Natural killer cell (primary cell): ENCODE results near the gene SPRY4. TPM values are rescaled to one million over a fixed set of nuclear protein-coding genes. Genes with fewer than 3 reads are reported as not detected.

Source experiments
- ATAC-seq, 3 donors: fragments of 150-1000 bp in 2 of 3; fragments of 200-7000 bp in 1 of 3; cut with Tn5 transposase; 1 replicate in 1 of 3; 2 replicates in 2 of 3; pipeline ENCODE4 v1.10.0; 2021; ENCODE audit warnings: mild to moderate bottlenecking in 2 of 3, moderate library complexity in 2 of 3
- DNase-seq, 2 donors: peaks; one replicate each; pipeline versions ENCODE4 v3.0.0 to v3.0.0-alpha.2; 2013 to 2021; ENCODE audit warnings: mixed read lengths in 1 of 2
- H3K27ac ChIP-seq: one replicate; pipeline ENCODE4 v1.5.1; 2013; ENCODE audit warnings: mild to moderate bottlenecking, low read length
- H3K27me3 ChIP-seq: one replicate; pipeline ENCODE4 v1.6.1; 2013; ENCODE audit warnings: low read length; ENCODE audit not compliant: control insufficient read depth, insufficient read depth
- H3K36me3 ChIP-seq: one replicate; pipeline ENCODE4 v1.6.1; 2013; ENCODE audit warnings: low read length; ENCODE audit not compliant: control insufficient read depth, insufficient read depth
- H3K4me1 ChIP-seq: one replicate; pipeline ENCODE4 v1.6.1; 2013; ENCODE audit warnings: low read length; ENCODE audit not compliant: control insufficient read depth, insufficient read depth
- H3K4me3 ChIP-seq: one replicate; pipeline ENCODE4 v1.5.1; 2013; ENCODE audit warnings: low read length
- H3K9me3 ChIP-seq: one replicate; pipeline ENCODE4 v1.6.1; 2013; ENCODE audit warnings: low read length; ENCODE audit not compliant: control insufficient read depth, insufficient read depth
- H3K27ac Mint-ChIP-seq, 2 donors: one replicate each; pipeline ENCODE4 v1.8.0; 2022; ENCODE audit warnings: mild to moderate bottlenecking in 2 of 2, mixed read lengths in 2 of 2, moderate library complexity in 1 of 2
- H3K27me3 Mint-ChIP-seq, 2 donors: one replicate each; pipeline ENCODE4 v1.8.0; 2022; ENCODE audit warnings: low read depth in 2 of 2, mixed read lengths in 2 of 2
- H3K36me3 Mint-ChIP-seq: one replicate; pipeline ENCODE4 v1.8.0; 2022; ENCODE audit warnings: mixed read lengths
- H3K4me1 Mint-ChIP-seq, 2 donors: one replicate each; pipeline ENCODE4 v1.8.0; 2022; ENCODE audit warnings: mixed read lengths in 2 of 2
- H3K4me3 Mint-ChIP-seq: one replicate; pipeline ENCODE4 v1.8.0; 2022; ENCODE audit warnings: mild to moderate bottlenecking, moderate library complexity, mixed read lengths
- H3K9me3 Mint-ChIP-seq, 2 donors: one replicate each; pipeline ENCODE4 v1.8.0; 2022; ENCODE audit warnings: mixed read lengths in 2 of 2
- CTCF ChIP-seq: fragments of 200-600 bp; IDR thresholded peaks from one replicate; pipeline ENCODE4 v1.8.0; 2022; ENCODE audit warnings: antibody characterized with exemption
- WGBS: methylation state at CpG from one replicate; pipeline ENCODE4 v1.1.7; 2013; ENCODE audit warnings: missing lambda C conversion rate; ENCODE audit not compliant: insufficient coverage; 5-methylcytosine and 5-hydroxymethylcytosine counted together
- intact Hi-C: fragments of 100-400 bp; cut with micrococcal nuclease; formaldehyde crosslinking; loops from one replicate; pipeline ENCODE4 v1.14.2; 2022
- total RNA-seq, 4 donors: library from RNA; stranded (reverse); fragments of 120-200 nt in 1 of 4; gene quantifications; one replicate each; pipeline versions ENCODE4 v1.2.3 to v1.2.4, GENCODE V29; 2013 to 2022

SPRY4 gene
- total RNA-seq, 3 donors from 2014 or later (not counting 1 experiment from before 2014, with no cell fraction given) = 0.20 to 1.3 (median 0.40) TPM

GRCh38 chr5:142315096-142315900, 9.5 kb downstream of the SPRY4 start:
- Mint-ChIP-seq H3K9me3 (no peaks in the 10 kb centered on the region), H3K27ac (no peak overlapping the region), H3K4me3 (no peak overlapping the region), H3K36me3 (no peaks in the 10 kb centered on the region), H3K4me1 (peaks cover 2 to 15% of the 10 kb centered on the region in 2 donors), H3K27me3 (peaks cover 2 to 8% of the 10 kb centered on the region in 2 donors)
- H3K27ac ChIP-seq = no peak overlapping the region
- H3K4me1 ChIP-seq = peaks cover 4% of the 10 kb centered on the region
- no peaks in the 10 kb centered on the region for H3K9me3 ChIP-seq
- no peaks in the 10 kb centered on the region for H3K36me3 ChIP-seq
- 94% methylated on average over 5 of the region's 6 CpGs for WGBS
- H3K27me3 ChIP-seq = peaks cover under 1% of the 10 kb centered on the region
- TF ChIP-seq CTCF = no peak
- intact Hi-C loops = no loop called here
- ATAC-seq (no peak), DNase-seq (no peak)
- H3K4me3 ChIP-seq = no peak overlapping the region

GRCh38 chr5:142314606-142315005, 10.2 kb downstream of the SPRY4 start:
- Mint-ChIP-seq H3K4me3 (no peak overlapping the region), H3K27me3 (peaks cover 0 to 6% of the 10 kb centered on the region in 2 donors), H3K27ac (no peak overlapping the region), H3K4me1 (peaks cover 0 to 12% of the 10 kb centered on the region in 2 donors), H3K9me3 (no peaks in the 10 kb centered on the region), H3K36me3 (no peaks in the 10 kb centered on the region)
- no peak overlapping the region for H3K4me3 ChIP-seq
- H3K9me3 ChIP-seq = no peaks in the 10 kb centered on the region
- no peaks in the 10 kb centered on the region for H3K36me3 ChIP-seq
- H3K27me3 ChIP-seq = no peaks in the 10 kb centered on the region
- WGBS = 93% methylated on average over 18 of the region's 18 CpGs
- DNase-seq (no peak), ATAC-seq (no peak)
- no peak for TF ChIP-seq CTCF
- intact Hi-C loops = no loop called here
- peaks cover 4% of the 10 kb centered on the region for H3K4me1 ChIP-seq
- H3K27ac ChIP-seq = no peak overlapping the region

GRCh38 chr5:142314109-142314508, 10.7 kb downstream of the SPRY4 start:
- ATAC-seq (no peak), DNase-seq (no peak)
- WGBS = 91% methylated on average over 20 of the region's 20 CpGs
- Mint-ChIP-seq H3K27me3 (peaks cover 0 to 2% of the 10 kb centered on the region in 2 donors), H3K4me1 (peaks cover 0 to 9% of the 10 kb centered on the region in 2 donors), H3K27ac (no peak overlapping the region), H3K4me3 (no peak overlapping the region), H3K9me3 (no peaks in the 10 kb centered on the region), H3K36me3 (no peaks in the 10 kb centered on the region)
- H3K27me3 ChIP-seq = no peaks in the 10 kb centered on the region
- H3K9me3 ChIP-seq = no peaks in the 10 kb centered on the region
- H3K27ac ChIP-seq = no peak overlapping the region
- H3K4me1 ChIP-seq = peaks cover 4% of the 10 kb centered on the region
- no peak overlapping the region for H3K4me3 ChIP-seq
- intact Hi-C loops = no loop called here
- no peak for TF ChIP-seq CTCF
- H3K36me3 ChIP-seq = no peaks in the 10 kb centered on the region
